Activated naive CD4-positive, alpha-beta T cell treated with anti-CD3 and anti-CD28 coated beads, Interleukin-2, amount 50 U/mL, for 72 hours (primary cell): Measurements from ENCODE around the gene OR5D16. TPM values are rescaled to one million over a fixed set of nuclear protein-coding genes. Genes with fewer than 3 reads are reported as not detected.
"Not testable (repeated sequence)": the region's sequence is repeated elsewhere in the genome, so short reads cannot be mapped to it uniquely, and the experiment has no call there.

Experiments used
- ATAC-seq, 2 donors: fragments of 150-1000 bp; cut with Tn5 transposase; 2 replicates each; pipeline ENCODE4 v1.10.0; 2021; ENCODE audit warnings: mild to moderate bottlenecking in 2 of 2, moderate library complexity in 2 of 2
- DNase-seq, 2 donors: peaks; one replicate each; pipeline ENCODE4 v3.0.0; 2021 to 2022; ENCODE audit warnings: low spot score in 2 of 2
- H3K27ac Mint-ChIP-seq, 2 donors: one replicate each; pipeline ENCODE4 v1.8.0; 2022; ENCODE audit warnings: mild to moderate bottlenecking in 2 of 2, mixed read lengths in 2 of 2
- H3K36me3 Mint-ChIP-seq, 2 donors: one replicate each; pipeline ENCODE4 v1.8.0; 2022; ENCODE audit warnings: mixed read lengths in 2 of 2
- H3K9me3 Mint-ChIP-seq, 2 donors: one replicate each; pipeline ENCODE4 v1.8.0; 2022; ENCODE audit warnings: mixed read lengths in 2 of 2
- total RNA-seq, 2 donors: library from RNA; stranded (reverse); gene quantifications; one replicate each; pipeline ENCODE4 v1.2.3, GENCODE V29; 2022

The OR5D16 gene
- total RNA-seq, 2 donors from 2014 or later = not detected

GRCh38 chr11:55885481-55885880, 46.9 kb downstream of the OR5D16 start:
- peaks cover 5 to 10% of the 10 kb centered on the region in 2 donors for H3K9me3 Mint-ChIP-seq
- not testable (repeated sequence) for ATAC-seq, H3K27ac Mint-ChIP-seq, DNase-seq, H3K36me3 Mint-ChIP-seq

Other genes starting within 250 kb of the OR5D16 start
- gene OR4C11, start 231.1 kb upstream of the OR5D16 start, total RNA-seq = not detected
- not detected for gene OR4P4, start 203.6 kb upstream of the OR5D16 start, total RNA-seq
- not detected for gene OR4S2, start 190.4 kb upstream of the OR5D16 start, total RNA-seq
- not detected for gene OR4C6, start 176.6 kb upstream of the OR5D16 start, total RNA-seq
- not detected for gene OR5D13, start 65.3 kb upstream of the OR5D16 start, total RNA-seq
- not detected for gene OR5D14, start 43.2 kb upstream of the OR5D16 start, total RNA-seq
- gene OR5L1, start 27.4 kb upstream of the OR5D16 start, total RNA-seq = not detected
- gene OR5D18, start 19.1 kb upstream of the OR5D16 start, total RNA-seq = not detected
- not detected for gene OR5L2, start 11.5 kb upstream of the OR5D16 start, total RNA-seq
- not detected for gene TRIM51, start 44.5 kb downstream of the OR5D16 start, total RNA-seq
- gene OR5W2, start 75.8 kb downstream of the OR5D16 start, total RNA-seq = not detected
- gene OR5I1, start 97.6 kb downstream of the OR5D16 start, total RNA-seq = not detected
- gene OR10AG1, start 131.2 kb downstream of the OR5D16 start, total RNA-seq = not detected
- gene OR5F1, start 155.9 kb downstream of the OR5D16 start, total RNA-seq = not detected
- gene OR5AS1, start 188.9 kb downstream of the OR5D16 start, total RNA-seq = not detected